Lung (tissue), 12 donors: ENCODE data around the gene SIL1. TPM values are rescaled to one million over a fixed set of nuclear protein-coding genes. Genes with fewer than 3 reads are reported as not detected.
A peak's percentile ranks its signal among the peaks of the same experiment; 100 is the strongest.

Experiments used
- ATAC-seq: fragments of 200-7000 bp; cut with Tn5 transposase; one replicate; pipeline ENCODE4 v1.9.1; 2020; ENCODE audit warnings: moderate number of reproducible peaks; ENCODE audit not compliant: insufficient read depth, low FRiP score
- DNase-seq, 3 donors: peaks; one replicate each; pipeline ENCODE4 v3.0.0-alpha.2; 2013 to 2017
- H3K27ac ChIP-seq, 2 donors: one replicate each; pipeline ENCODE4 v1.5.1; 2013; ENCODE audit warnings: mild to moderate bottlenecking in 2 of 2, moderate library complexity in 2 of 2, control low read depth in 1 of 2, inconsistent platforms in 1 of 2, low read depth in 1 of 2, low read length in 1 of 2
- H3K27me3 ChIP-seq, 3 donors: one replicate each; pipeline ENCODE4 v1.5.1; 2013; ENCODE audit warnings: low read length in 2 of 3; ENCODE audit not compliant: control insufficient read depth in 3 of 3, insufficient read depth in 3 of 3
- H3K36me3 ChIP-seq, 4 donors: one replicate each; pipeline ENCODE4 v1.5.1; 2013; ENCODE audit warnings: low read length in 4 of 4, mild to moderate bottlenecking in 1 of 4, moderate library complexity in 1 of 4; ENCODE audit not compliant: control insufficient read depth in 4 of 4, insufficient read depth in 4 of 4
- H3K4me1 ChIP-seq, 5 donors: one replicate each; pipeline ENCODE4 v1.5.1; 2013; ENCODE audit warnings: low read length in 5 of 5, mild to moderate bottlenecking in 2 of 5, moderate library complexity in 1 of 5; ENCODE audit not compliant: control insufficient read depth in 5 of 5, insufficient read depth in 5 of 5
- H3K4me3 ChIP-seq: one replicate; pipeline ENCODE4 v1.5.1; 2013; ENCODE audit warnings: mild to moderate bottlenecking, control low read depth, moderate library complexity
- H3K9ac ChIP-seq, 2 donors: one replicate each; pipeline ENCODE4 v1.5.1; 2013; ENCODE audit warnings: low read length in 2 of 2, control low read depth in 1 of 2; ENCODE audit not compliant: insufficient read depth in 1 of 2
- H3K9me3 ChIP-seq, 4 donors: one replicate each; pipeline ENCODE4 v1.5.1; 2013; ENCODE audit warnings: low read length in 3 of 4, mild to moderate bottlenecking in 1 of 4, moderate library complexity in 1 of 4; ENCODE audit not compliant: control insufficient read depth in 4 of 4, insufficient read depth in 3 of 4
- WGBS, 2 donors: extraction: QIAGEN DNeasy Blood & Tissue Kit; methylation state at CpG; one replicate each; pipeline ENCODE4 v1.1.7; 2013; 5-methylcytosine and 5-hydroxymethylcytosine counted together
- polyA plus RNA-seq, 2 donors: library from polyadenylated mRNA; stranded (reverse); fragments of 200-250 nt; gene quantifications; one replicate each; pipeline ENCODE4 v1.2.1, GENCODE V29; 2013
- total RNA-seq, 2 donors: library from RNA; depleted of rRNA in 1 of 2; stranded (reverse); fragments of >200 nt in 1 of 2; gene quantifications; one replicate each; pipeline ENCODE4 v1.2.1, GENCODE V29; 2014 to 2021
- TF ChIP-seq, protein P1 (sequence below): IDR thresholded peaks from 2 replicates; pipeline ENCODE4 v1.5.1; 2012; ENCODE audit warnings: mild to moderate bottlenecking; ENCODE audit errors: control extremely low read depth, extremely low read depth
- donor health status: control.
- donor health status: control.
- donor health status: Bipolar disorder and iron deficiency.
- donor health status: healthy.
- donor health status: DM: yes; HTN: yes; CAD: no.

SIL1 gene
- total and polyA plus RNA-seq, 4 donors = 38.5 to 109 (median 78.4) TPM

DNA sequence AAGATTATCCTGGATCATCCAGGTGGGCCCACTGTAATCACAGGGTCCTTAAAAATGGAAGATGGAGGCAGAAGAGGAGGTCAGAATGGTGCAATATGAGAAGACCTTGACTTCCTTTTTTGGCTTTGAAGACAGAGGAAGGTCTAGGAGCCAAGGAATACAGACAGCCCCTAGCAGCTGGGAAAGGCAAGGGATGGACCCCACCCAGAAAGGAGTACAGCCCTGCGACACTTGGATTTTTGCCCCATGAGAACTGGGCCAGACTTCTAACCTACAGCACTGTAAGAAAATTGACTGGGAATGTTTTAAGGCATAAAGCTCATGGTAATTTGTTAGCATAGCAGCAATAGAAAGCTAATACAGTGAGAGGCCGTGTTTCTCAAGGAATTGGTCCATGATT is 256.1 kb downstream of the SIL1 start:
- Histone ChIP-seq H3K9ac (no peak overlapping the region), H3K36me3 (peaks cover 0 to 14% (median 9%) of the 10 kb centered on the region in 4 donors), H3K27ac (no peak overlapping the region), H3K4me3 (no peak overlapping the region), H3K27me3 (no peaks in the 10 kb centered on the region), H3K9me3 (peaks cover 0 to 2% (median 0%) of the 10 kb centered on the region in 4 donors), H3K4me1 (peaks cover 0 to 10% (median 0%) of the 10 kb centered on the region in 5 donors)
- DNase-seq (peak in 1 of 3 donors; percentile 6), ATAC-seq (no peak)
- WGBS, 2 donors = 86 to 100% methylated on average over 2 of the region's 2 CpGs
- TF ChIP-seq, protein P1, sequence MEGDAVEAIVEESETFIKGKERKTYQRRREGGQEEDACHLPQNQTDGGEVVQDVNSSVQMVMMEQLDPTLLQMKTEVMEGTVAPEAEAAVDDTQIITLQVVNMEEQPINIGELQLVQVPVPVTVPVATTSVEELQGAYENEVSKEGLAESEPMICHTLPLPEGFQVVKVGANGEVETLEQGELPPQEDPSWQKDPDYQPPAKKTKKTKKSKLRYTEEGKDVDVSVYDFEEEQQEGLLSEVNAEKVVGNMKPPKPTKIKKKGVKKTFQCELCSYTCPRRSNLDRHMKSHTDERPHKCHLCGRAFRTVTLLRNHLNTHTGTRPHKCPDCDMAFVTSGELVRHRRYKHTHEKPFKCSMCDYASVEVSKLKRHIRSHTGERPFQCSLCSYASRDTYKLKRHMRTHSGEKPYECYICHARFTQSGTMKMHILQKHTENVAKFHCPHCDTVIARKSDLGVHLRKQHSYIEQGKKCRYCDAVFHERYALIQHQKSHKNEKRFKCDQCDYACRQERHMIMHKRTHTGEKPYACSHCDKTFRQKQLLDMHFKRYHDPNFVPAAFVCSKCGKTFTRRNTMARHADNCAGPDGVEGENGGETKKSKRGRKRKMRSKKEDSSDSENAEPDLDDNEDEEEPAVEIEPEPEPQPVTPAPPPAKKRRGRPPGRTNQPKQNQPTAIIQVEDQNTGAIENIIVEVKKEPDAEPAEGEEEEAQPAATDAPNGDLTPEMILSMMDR = no peak

DNA sequence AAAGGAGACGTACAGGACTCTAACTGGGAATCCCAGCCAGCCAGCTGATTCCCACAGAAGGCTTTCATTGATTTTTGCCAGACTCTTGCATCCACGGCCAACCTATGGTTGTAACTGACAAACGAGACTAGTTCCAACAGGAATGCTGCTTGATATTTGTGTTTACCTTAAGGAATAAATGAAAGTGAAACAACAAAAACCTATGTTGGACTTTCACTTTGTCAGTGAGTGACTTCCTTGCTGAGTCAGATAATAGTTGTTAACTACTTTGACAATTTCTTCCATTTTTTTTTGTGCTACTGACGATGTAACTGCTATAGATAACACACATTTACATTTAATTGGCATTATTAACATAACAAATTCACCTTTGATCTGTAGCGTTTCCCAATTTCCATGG is 259.6 kb downstream of the SIL1 start:
- Histone ChIP-seq H3K9ac (no peak overlapping the region), H3K4me3 (no peak overlapping the region), H3K27me3 (no peaks in the 10 kb centered on the region), H3K36me3 (peaks cover 3 to 28% (median 17%) of the 10 kb centered on the region in 4 donors), H3K27ac (no peak overlapping the region), H3K9me3 (peaks cover 0 to 2% (median 0%) of the 10 kb centered on the region in 4 donors), H3K4me1 (peaks cover 0 to 15% (median 0%) of the 10 kb centered on the region in 5 donors)
- DNase-seq (no peak), ATAC-seq (no peak)
- TF ChIP-seq, protein P1 = no peak
- WGBS, 2 donors = 77% methylated on average over 5 of the region's 5 CpGs

DNA sequence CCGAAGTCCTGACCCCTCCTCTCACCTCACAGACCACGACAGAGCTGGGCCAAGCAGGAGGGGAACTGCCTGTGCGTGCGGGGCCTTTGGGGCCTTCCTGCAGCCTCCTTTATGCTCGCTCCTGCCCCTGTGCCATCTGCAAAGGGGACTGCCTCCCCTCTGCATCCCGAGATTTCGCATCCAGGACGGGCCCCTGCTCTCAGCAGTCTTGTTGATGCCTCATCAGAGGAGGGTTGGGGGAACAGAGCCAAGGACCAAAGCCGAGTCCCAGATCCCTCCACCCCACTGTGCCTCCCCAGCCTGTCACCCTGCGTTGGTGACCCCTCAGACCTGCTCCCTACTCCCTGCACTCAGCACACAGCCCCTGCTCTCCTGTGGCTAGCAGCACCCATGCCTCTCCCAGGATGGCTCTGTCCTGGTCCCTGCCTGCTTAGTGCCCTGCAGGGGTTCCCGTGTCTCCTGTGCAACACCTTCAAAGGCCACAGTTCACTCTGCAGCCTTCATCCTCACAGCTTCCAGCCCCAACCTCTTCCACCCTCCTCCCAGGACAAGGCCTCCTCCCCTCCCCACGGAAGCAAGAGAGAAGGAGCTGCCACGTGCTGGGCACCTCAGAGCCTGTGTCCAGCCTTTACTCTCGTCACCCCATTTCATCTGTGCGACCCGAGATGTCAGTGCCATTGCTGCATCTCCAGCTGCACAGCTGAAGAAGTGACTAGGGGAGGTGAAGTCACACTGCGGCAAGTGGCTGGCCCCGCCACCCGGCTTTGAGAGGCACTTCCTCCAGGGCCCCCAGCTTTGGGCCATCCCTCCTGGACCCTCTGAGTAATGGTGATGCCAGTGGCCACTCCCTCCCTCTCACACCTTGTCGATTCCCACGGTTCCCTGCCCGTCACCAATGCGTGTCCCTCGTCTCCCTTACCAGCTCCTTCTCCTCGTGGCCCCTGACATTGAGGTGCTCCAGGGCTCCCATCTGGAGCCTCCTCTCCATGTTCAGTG is 260.5 kb downstream of the SIL1 start:
- Histone ChIP-seq H3K36me3 (peaks cover 7 to 35% (median 24%) of the 10 kb centered on the region in 4 donors), H3K4me1 (peaks cover 0 to 15% (median 0%) of the 10 kb centered on the region in 5 donors), H3K9me3 (peaks cover 0 to 2% (median 0%) of the 10 kb centered on the region in 4 donors), H3K9ac (no peak overlapping the region), H3K27me3 (no peaks in the 10 kb centered on the region), H3K27ac (peak overlapping the region in 1 of 2 donors; percentile 59), H3K4me3 (no peak overlapping the region)
- no peak for DNase-seq
- ATAC-seq = no peak
- WGBS, 2 donors = 88 to 93% methylated on average over 24 to 25 of the region's 25 CpGs
- TF ChIP-seq, protein P1 = no peak
